Bronchial epithelial cell (primary cell): ENCODE measurements around the gene JPH2. TPM values are rescaled to one million over a fixed set of nuclear protein-coding genes. Genes with fewer than 3 reads are reported as not detected.

Source experiments
- DNase-seq: peaks from one replicate; pipeline ENCODE4 v3.0.0-alpha.2; 2010; ENCODE audit warnings: low read depth
- FAIRE-seq: peaks from 2 replicates; lab custom pipeline; 2011; peaks lifted over from hg19 to GRCh38; lab: Jason Lieb, UNC
- H3K27me3 ChIP-seq: 2 replicates; pipeline ENCODE4 v1.5.1; 2011; ENCODE audit warnings: low read length; ENCODE audit not compliant: control insufficient read depth, insufficient read depth
- H3K36me3 ChIP-seq: 2 replicates; pipeline ENCODE4 v1.5.1; 2011; ENCODE audit warnings: low read length; ENCODE audit not compliant: control insufficient read depth, insufficient read depth
- H3K4me3 ChIP-seq: 2 replicates; pipeline ENCODE4 v1.5.1; 2011; ENCODE audit warnings: mild to moderate bottlenecking, low read depth, low read length, control low read depth
- total RNA-seq: library from RNA; depleted of rRNA; stranded (reverse); fragments of >200 nt; gene quantifications from 2 replicates; pipeline ENCODE4 v1.2.1, GENCODE V29; 2014
- TF ChIP-seq, protein P1 (sequence below): IDR thresholded peaks from 2 replicates; pipeline ENCODE4 v1.5.1; 2011; ENCODE audit warnings: mild to moderate bottlenecking, moderate library complexity, low read length, control low read depth, inconsistent platforms; ENCODE audit not compliant: insufficient read depth, severe bottlenecking

The JPH2 gene
- total RNA-seq, 1 donor from 2014 or later, result under 0.01 TPM

DNA sequence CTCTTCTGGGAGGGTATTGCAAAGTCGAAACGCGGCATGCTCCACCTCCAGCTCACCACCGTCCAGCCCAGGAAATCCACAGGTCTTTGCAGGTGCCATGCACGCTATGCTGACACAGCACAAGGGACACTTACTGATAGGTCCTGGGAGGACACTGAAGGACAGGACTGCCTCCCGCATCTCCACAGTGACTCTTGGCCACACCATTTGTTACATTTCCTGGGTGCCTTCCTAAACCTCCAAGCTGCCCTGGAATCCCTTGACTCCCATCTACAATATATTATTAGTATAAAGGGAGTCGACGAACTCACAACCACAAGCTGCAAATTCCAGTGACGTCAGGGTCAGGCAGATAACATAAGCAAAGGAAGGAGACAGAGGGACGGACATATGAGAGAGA, 106.9 kb downstream of the JPH2 start:
- TF ChIP-seq, protein P1, sequence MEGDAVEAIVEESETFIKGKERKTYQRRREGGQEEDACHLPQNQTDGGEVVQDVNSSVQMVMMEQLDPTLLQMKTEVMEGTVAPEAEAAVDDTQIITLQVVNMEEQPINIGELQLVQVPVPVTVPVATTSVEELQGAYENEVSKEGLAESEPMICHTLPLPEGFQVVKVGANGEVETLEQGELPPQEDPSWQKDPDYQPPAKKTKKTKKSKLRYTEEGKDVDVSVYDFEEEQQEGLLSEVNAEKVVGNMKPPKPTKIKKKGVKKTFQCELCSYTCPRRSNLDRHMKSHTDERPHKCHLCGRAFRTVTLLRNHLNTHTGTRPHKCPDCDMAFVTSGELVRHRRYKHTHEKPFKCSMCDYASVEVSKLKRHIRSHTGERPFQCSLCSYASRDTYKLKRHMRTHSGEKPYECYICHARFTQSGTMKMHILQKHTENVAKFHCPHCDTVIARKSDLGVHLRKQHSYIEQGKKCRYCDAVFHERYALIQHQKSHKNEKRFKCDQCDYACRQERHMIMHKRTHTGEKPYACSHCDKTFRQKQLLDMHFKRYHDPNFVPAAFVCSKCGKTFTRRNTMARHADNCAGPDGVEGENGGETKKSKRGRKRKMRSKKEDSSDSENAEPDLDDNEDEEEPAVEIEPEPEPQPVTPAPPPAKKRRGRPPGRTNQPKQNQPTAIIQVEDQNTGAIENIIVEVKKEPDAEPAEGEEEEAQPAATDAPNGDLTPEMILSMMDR, result no peak
- Histone ChIP-seq H3K36me3 (no peaks in the 10 kb centered on the region), H3K4me3 (no peak overlapping the region), H3K27me3 (no peaks in the 10 kb centered on the region)
- DNase-seq (no peak), FAIRE-seq (no peak)

DNA sequence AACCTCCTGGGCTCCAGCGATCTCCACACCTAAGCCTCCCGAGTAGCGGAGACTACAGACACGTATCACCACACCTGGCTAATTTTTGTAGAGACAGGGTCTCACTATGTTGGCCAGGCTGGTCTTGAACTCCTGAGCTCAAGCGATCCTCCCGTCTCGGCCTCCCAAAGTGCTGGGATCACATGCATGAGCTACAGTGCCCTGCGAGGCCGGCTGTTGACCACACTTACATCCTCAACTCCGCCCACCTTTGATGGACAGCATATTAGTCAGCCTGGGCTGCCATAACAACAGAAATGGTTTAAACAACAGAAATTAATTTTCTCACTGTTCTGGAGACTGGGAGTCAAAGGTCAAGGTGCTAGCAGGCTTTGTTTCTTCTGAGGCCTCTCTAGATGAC, 107.7 kb downstream of the JPH2 start:
- FAIRE-seq, result no peak
- DNase-seq, result no peak
- no peaks in the 10 kb centered on the region for H3K36me3 ChIP-seq

DNA sequence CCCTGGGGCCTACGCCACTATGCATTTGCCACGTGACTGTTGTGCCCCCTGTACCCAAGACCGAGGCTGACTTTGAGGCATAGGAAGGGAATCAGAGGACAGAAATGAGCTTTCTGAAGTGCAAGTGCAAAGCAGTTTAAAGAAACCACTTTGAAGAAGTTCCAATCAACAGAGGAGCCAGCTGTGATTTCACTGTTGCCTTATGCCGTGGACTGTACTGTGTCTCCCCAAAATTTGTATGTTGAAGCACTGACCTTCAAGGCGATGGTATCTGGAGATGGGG, 111.1 kb downstream of the JPH2 start:
- TF ChIP-seq, protein P1, result no peak
- H3K27me3 ChIP-seq, result no peaks in the 10 kb centered on the region
- H3K4me3 ChIP-seq, result no peak overlapping the region
- H3K36me3 ChIP-seq, result no peaks in the 10 kb centered on the region
- no peak for FAIRE-seq
- no peak for DNase-seq

More for the DNA sequence above, 107.7 kb downstream of the JPH2 start:
- TF ChIP-seq, protein P1, result no peak
- Histone ChIP-seq H3K4me3 (no peak overlapping the region), H3K27me3 (no peaks in the 10 kb centered on the region)

DNA sequence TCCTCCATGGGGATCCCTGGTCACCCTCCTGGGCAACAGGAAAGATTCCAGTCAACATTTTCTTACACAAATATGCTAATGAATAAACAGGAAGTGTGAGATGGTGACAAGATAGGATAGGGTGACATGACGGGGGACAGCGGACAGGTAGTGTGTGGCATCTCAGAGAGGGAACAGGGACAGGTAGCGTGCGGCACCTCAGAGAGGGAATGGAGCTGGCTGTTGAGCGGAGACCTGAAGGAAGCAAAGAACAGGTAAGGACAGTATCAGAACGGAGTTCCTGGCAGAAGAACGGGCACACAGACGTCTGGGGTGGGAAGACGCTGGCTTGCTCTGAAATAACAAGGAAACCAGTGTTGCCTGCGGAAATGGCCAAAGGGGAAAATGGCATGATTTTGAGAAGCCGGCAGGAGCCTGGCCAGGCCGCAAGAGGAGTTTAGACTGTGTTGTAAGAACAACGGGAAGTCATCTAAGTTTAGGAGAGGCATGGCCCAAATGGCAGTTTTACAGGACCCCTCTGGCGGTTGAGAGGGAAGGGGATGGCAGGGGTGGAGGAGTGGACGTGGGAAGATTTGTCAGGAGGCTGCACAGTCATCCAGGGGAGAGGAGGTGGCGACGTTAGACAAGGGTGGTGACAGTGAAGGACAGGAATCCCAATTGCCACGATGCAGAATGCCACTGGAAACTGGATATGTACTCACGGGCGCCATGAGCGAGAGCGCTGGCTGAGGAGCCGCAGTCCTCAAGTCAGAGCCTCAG, 111.6 kb downstream of the JPH2 start:
- TF ChIP-seq, protein P1, result no peak
- DNase-seq (no peak), FAIRE-seq (no peak)
- Histone ChIP-seq H3K27me3 (no peaks in the 10 kb centered on the region), H3K4me3 (no peak overlapping the region), H3K36me3 (no peaks in the 10 kb centered on the region)

DNA sequence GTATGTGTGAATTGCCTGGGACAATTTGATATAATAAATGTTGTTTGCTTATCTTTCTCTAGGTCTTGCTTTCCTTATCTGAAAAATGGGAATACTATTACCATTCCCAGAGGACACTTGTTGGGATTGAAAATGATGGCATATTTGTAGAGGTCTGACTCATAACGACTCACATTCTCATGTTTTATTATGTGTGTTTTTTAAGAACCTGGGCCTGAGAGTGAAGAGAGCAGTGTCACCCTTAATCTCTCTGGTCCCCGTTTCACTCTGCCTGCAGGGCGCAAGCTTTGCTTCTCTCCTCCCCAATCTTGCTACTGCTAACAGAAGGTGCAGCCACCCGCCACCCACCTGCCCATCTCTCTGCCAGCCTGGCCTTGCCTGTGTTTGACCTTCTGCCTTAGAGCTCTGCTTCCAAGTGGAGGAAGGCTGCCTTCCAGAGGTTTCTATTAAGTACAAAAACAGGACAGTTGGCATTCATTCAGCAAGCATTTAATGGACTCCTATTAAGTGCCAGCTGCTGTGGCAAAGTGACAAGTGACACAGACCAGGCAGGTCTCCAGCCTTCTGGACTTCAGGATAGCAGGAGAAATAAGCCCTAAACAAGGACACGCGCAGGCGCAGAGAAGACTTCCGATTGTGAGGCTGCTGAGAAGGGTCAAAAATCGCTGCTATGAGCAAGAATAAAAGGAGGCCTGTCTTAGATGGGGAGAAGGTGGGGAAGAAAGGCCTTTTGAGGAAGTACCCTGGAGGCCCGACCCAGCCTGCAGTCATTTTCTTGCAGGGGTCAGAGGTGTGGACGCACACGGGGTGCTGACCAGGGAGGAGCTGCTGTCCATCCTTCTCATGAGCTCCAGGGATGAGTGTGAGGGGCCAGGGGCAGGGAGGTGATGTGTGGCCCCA, 112.5 kb downstream of the JPH2 start:
- TF ChIP-seq, protein P1, result no peak
- Histone ChIP-seq H3K4me3 (no peak overlapping the region), H3K36me3 (no peaks in the 10 kb centered on the region), H3K27me3 (no peaks in the 10 kb centered on the region)
- FAIRE-seq (no peak), DNase-seq (peak; percentile 72)
